Measurements from ENCODE around the gene PHYHD1.

The PHYHD1 gene

DNA sequence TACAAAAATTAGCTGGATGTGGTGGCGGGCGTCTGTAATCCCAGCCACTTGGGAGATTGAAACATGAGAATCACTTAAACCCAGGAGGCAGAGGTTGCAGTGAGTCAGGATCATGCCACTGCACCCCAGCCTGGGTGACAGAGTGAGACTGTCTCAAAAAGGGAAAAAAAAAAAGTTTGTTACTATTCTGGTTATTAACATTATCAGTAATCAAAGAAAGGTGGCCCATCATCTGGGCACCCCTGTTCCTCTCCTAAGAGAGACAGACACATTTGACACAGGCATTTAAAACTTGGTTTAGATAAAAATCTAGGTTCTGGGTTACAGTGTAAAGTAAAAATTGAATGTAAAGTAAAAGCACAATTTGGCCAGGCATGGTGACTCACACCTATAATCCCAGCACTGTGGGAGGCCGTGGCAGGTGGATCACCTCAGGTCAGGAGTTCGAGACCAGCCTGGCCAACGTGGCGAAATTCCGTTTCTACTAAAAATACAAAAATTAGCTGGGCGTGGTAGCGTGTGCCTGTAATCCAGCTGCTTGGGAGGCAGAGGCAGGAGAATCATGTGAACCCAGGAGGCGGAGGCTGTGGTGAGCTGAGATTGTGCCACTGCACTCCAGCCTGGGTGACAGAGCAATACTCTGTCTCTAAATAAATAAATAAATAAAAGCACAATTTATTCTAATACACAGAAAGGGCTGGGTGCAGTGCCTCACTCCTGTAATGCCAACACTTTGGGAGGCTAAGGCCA is 16.7 kb upstream of the PHYHD1 start:
- H3K27ac ChIP-seq: peak overlapping the region in 6 of 11 experiments; percentile 5 to 85 (median 23); a peak in 6 of 22 replicates
- H3K27me3 ChIP-seq: no peaks in the 10 kb centered on the region
- no peak overlapping the region for H3K4me3 ChIP-seq
- peak overlapping the region in 4 of 11 experiments; percentile 16 to 38 (median 24); a peak in 5 of 22 replicates for H3K9ac ChIP-seq
- no peak overlapping the region for H3K4me2 ChIP-seq
- peaks cover 27 to 50% (median 46%) of the 10 kb centered on the region in 10 experiments for H3K4me1 ChIP-seq
- H4K20me1 ChIP-seq: peaks cover 0 to 71% (median 30%) of the 10 kb centered on the region in 11 experiments; a peak in 17 of 22 replicates
- peaks cover 26 to 37% (median 29%) of the 10 kb centered on the region in 11 experiments for H3K36me3 ChIP-seq
- no peaks in the 10 kb centered on the region for H3K9me3 ChIP-seq (replicated peaks in 1 of 11)
- TF ChIP-seq Cebpa-rat (IDR thresholded peaks at IDR 0.05): no peak

DNA sequence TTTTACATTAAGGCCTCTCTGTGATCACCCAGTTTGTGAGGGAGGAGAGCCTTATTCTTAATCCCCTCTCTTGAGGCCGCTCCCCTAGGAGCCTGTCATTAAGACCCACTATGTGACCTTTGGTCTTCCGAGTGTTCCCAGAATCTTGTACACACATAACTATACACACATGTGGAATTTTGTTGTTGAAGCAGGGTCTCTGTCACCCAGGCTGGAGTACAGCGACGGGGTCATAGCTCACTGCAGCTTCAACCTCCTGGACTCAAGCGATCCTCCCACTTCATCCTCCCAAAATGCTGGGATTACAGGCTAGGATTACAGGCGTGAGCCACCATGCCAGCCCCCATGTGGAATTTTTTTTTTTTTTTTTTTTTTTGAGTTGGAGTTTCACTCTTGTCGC is 14.8 kb upstream of the PHYHD1 start:
- Histone ChIP-seq H3K36me3 (peaks cover 38 to 54% (median 46%) of the 10 kb centered on the region in 11 experiments), H3K27me3 (no peaks in the 10 kb centered on the region), H3K4me2 (no peak overlapping the region), H3K4me3 (no peak overlapping the region), H3K27ac (peak overlapping the region in 1 of 11 experiments; percentile 36; a peak in 3 of 22 replicates), H3K9ac (no peak overlapping the region), H3K9me3 (replicated peaks in 1 of 11) (no peaks in the 10 kb centered on the region), H4K20me1 (peaks cover 9 to 74% (median 50%) of the 10 kb centered on the region in 11 experiments; a peak in 21 of 22 replicates), H3K4me1 (peaks cover 21 to 46% (median 38%) of the 10 kb centered on the region in 10 experiments)
- TF ChIP-seq Cebpa-rat (IDR thresholded peaks at IDR 0.05): no peak

DNA sequence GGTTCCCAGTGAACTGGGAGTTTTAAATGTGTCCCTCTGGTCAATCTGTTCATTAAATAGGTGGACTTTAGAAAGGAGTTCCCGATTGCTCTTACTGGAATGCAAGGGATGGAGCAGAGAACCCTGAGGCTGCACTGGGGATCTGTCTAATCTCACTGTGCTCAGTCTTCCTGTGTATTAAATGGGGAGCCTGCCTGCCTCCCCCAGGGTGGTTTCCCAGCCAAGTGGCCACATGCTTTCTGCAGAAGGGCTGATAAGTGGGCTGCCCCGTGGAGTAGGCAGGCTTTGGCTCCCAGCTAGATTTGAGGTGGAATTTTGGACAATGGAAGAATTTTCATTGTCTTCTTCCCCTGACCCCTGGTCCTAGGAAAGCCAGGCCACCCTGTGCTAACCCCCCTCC is 14.0 kb upstream of the PHYHD1 start:
- peaks cover 25 to 46% (median 38%) of the 10 kb centered on the region in 10 experiments for H3K4me1 ChIP-seq
- no peaks in the 10 kb centered on the region for H3K9me3 ChIP-seq (replicated peaks in 1 of 11)
- H3K36me3 ChIP-seq: peaks cover 38 to 62% (median 53%) of the 10 kb centered on the region in 11 experiments
- no peak overlapping the region for H3K4me3 ChIP-seq
- no peak overlapping the region for H3K9ac ChIP-seq
- no peak overlapping the region for H3K27ac ChIP-seq
- H3K4me2 ChIP-seq: no peak overlapping the region
- H3K27me3 ChIP-seq: no peaks in the 10 kb centered on the region
- H4K20me1 ChIP-seq: peaks cover 17 to 75% (median 54%) of the 10 kb centered on the region in 11 experiments; a peak in 21 of 22 replicates
- TF ChIP-seq Cebpa-rat (IDR thresholded peaks at IDR 0.05): no peak

DNA sequence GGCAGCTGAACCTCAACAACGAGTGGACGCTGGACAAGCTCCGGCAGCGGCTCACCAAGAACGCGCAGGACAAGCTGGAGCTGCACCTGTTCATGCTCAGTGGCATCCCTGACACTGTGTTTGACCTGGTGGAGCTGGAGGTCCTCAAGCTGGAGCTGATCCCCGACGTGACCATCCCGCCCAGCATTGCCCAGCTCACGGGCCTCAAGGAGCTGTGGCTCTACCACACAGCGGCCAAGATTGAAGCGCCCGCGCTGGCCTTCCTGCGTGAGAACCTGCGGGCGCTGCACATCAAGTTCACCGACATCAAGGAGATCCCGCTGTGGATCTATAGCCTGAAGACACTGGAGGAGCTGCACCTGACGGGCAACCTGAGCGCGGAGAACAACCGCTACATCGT is 12.4 kb upstream of the PHYHD1 start:
- H3K4me3 ChIP-seq: no peak overlapping the region
- peaks cover 38 to 76% (median 63%) of the 10 kb centered on the region in 11 experiments for H3K36me3 ChIP-seq
- TF ChIP-seq Cebpa-rat (IDR thresholded peaks at IDR 0.05): no peak
- no peak overlapping the region for H3K27ac ChIP-seq
- H3K4me1 ChIP-seq: peaks cover 19 to 47% (median 31%) of the 10 kb centered on the region in 10 experiments
- H3K9ac ChIP-seq: no peak overlapping the region
- peaks cover 22 to 76% (median 54%) of the 10 kb centered on the region in 11 experiments; a peak in 21 of 22 replicates for H4K20me1 ChIP-seq
- no peaks in the 10 kb centered on the region for H3K9me3 ChIP-seq (replicated peaks in 1 of 11)
- no peaks in the 10 kb centered on the region for H3K27me3 ChIP-seq
- H3K4me2 ChIP-seq: no peak overlapping the region

DNA sequence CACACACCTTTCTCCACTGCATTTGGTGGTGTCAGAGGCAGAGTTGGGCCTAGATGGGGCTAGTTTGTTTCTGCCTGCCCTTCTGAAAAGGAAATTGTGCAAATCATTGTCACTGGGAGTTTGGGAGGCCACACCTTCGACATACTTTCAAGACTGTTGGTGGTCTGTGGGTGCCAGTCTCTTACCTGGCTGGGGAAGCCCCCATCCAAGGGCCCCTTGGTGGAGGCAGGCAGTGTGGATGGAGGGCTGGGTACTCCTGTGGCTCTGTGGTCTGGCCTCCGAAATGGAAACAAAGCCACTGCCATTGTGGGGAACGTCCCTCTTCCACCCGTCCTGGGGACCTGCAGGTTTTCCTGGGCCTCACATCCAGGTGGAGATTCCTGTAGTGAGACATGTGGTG is 10.9 kb upstream of the PHYHD1 start:
- H3K9ac ChIP-seq: peak overlapping the region in 2 of 11 experiments; percentile 6 to 31; a peak in 2 of 22 replicates

DNA sequence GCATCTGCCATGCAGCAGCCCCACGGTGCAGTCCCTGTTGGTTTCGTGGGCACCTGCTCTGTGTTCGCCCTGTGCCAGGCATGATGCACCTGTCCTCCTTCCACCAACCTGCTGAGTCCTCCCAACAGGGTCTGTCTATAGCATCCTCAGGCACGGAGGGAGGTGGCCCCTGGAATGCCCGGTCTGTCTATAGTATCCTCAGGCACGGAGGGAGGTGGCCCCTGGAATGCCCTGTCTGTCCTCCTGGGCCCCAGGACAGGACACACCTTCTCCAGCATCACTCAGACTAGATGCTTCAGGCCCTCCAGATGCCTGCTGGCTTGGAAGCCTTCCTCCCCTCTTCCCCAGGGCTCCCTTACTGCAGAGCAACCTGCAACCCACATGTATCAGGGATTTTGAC is 9.9 kb upstream of the PHYHD1 start:
- Histone ChIP-seq H3K27me3 (no peaks in the 10 kb centered on the region), H3K9ac (peak overlapping the region in 7 of 11 experiments; percentile 23 to 60 (median 38); a peak in 5 of 22 replicates), H3K4me1 (peaks cover 19 to 52% (median 31%) of the 10 kb centered on the region in 10 experiments), H4K20me1 (peaks cover 27 to 92% (median 69%) of the 10 kb centered on the region in 11 experiments; a peak in 21 of 22 replicates), H3K4me3 (peak overlapping the region in 1 of 10 experiments; percentile 15; a peak in 1 of 20 replicates), H3K9me3 (replicated peaks in 1 of 11) (no peaks in the 10 kb centered on the region), H3K4me2 (peak overlapping the region; percentile 17 to 85 (median 72); a peak in 19 of 22 replicates), H3K27ac (peak overlapping the region in 3 of 11 experiments; percentile 40 to 58 (median 48); a peak in 4 of 22 replicates), H3K36me3 (peaks cover 42 to 96% (median 85%) of the 10 kb centered on the region in 11 experiments)
- TF ChIP-seq Cebpa-rat (IDR thresholded peaks at IDR 0.05): no peak

More for the DNA sequence above, 10.9 kb upstream of the PHYHD1 start:
- Histone ChIP-seq H3K4me1 (peaks cover 19 to 52% (median 33%) of the 10 kb centered on the region in 10 experiments), H3K4me2 (no peak overlapping the region), H3K27me3 (no peaks in the 10 kb centered on the region), H3K27ac (peak overlapping the region in 4 of 11 experiments; percentile 13 to 40 (median 24); a peak in 3 of 22 replicates), H3K9me3 (replicated peaks in 1 of 11) (no peaks in the 10 kb centered on the region), H3K36me3 (peaks cover 38 to 91% (median 77%) of the 10 kb centered on the region in 11 experiments), H4K20me1 (peaks cover 27 to 89% (median 69%) of the 10 kb centered on the region in 11 experiments; a peak in 21 of 22 replicates), H3K4me3 (no peak overlapping the region)
- TF ChIP-seq Cebpa-rat (IDR thresholded peaks at IDR 0.05): no peak

DNA sequence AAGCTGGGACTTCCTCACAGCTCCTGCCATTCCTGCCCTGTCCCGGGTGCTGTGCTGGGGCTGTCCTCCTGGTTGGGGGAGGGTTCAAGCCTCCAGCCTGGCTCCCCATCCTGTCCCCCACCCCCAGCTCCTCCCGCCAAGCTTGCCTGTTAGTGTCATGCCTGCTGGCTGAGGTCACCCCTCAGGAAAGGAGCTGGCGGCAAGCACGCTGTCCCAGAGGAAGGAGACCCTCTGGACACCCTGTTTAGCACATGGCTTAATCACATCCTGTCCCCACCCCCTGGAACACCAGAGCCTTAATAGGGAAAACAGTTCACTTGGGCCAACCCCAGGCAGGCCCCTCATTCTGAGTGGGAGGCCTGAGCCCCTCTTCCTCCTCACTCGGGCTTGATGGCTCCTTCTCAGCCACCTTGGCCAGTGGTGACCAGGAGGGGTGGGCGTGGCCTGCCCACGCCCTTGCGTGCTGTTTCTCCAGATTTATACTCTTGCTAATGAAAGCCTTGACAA is 9.2 kb upstream of the PHYHD1 start:
- peak overlapping the region; percentile 17 to 85 (median 72); a peak in 20 of 22 replicates for H3K4me2 ChIP-seq
- H3K4me1 ChIP-seq: peaks cover 19 to 52% (median 33%) of the 10 kb centered on the region in 10 experiments
- H3K9ac ChIP-seq: peak overlapping the region in 10 of 11 experiments; percentile 23 to 60 (median 36); a peak in 15 of 22 replicates
- H3K36me3 ChIP-seq: peaks cover 47 to 98% (median 89%) of the 10 kb centered on the region in 11 experiments
- no peaks in the 10 kb centered on the region for H3K27me3 ChIP-seq
- H4K20me1 ChIP-seq: peaks cover 27 to 98% (median 69%) of the 10 kb centered on the region in 11 experiments; a peak in 21 of 22 replicates
- no peaks in the 10 kb centered on the region for H3K9me3 ChIP-seq (replicated peaks in 1 of 11)
- no peak for TF ChIP-seq Cebpa-rat (IDR thresholded peaks at IDR 0.05)
- peak overlapping the region in 7 of 11 experiments; percentile 3 to 58 (median 48); a peak in 14 of 22 replicates for H3K27ac ChIP-seq
- peak overlapping the region in 1 of 10 experiments; percentile 15; a peak in 1 of 20 replicates for H3K4me3 ChIP-seq

DNA sequence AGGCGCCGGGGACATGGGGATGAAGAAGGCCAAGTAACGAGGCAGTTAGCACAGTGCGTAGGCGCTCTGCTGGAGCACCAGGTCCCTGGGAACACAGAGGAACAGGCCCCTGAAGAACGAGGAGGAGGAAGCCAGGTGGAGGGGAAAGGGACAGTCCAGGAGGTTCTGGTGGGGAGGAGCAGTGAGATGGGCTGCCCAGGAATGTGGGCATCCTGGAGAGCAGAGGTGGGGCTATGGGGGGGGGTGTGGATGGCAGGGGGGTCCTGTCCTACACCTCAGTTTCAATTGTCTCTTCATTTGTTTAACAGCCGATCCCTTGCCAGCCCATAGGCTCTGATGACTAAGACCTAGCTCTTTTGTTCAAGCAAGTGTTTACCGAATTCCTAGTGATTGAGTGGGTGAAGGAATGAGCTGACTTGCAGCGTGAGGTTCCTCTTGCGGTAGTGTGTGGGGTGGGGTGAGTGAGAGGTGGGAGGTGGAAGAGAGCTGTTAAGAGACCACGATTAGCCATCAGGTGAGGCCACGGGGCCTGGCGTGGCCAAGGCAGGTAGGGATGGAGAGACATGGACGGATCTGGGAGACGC is 8.4 kb upstream of the PHYHD1 start:
- H3K27ac ChIP-seq: peak overlapping the region in 6 of 11 experiments; percentile 1 to 58 (median 33); a peak in 8 of 22 replicates
- peaks cover 21 to 52% (median 36%) of the 10 kb centered on the region in 10 experiments for H3K4me1 ChIP-seq
- H3K36me3 ChIP-seq: peaks cover 47 to 98% (median 89%) of the 10 kb centered on the region in 11 experiments
- H3K4me2 ChIP-seq: peak overlapping the region in 6 of 11 experiments; percentile 62 to 85 (median 78); a peak in 12 of 22 replicates
- TF ChIP-seq Cebpa-rat (IDR thresholded peaks at IDR 0.05): no peak
- no peaks in the 10 kb centered on the region for H3K27me3 ChIP-seq
- H3K9ac ChIP-seq: no peak overlapping the region; a peak in 1 of 22 replicates
- H3K4me3 ChIP-seq: no peak overlapping the region
- H4K20me1 ChIP-seq: peaks cover 27 to 93% (median 68%) of the 10 kb centered on the region in 11 experiments; a peak in 21 of 22 replicates
- no peaks in the 10 kb centered on the region for H3K9me3 ChIP-seq (replicated peaks in 1 of 11)
